DOHH2 (cell line): Measurements from ENCODE around the gene SLC12A7.

ENCODE experiments used
- H3F3A ChIP-seq: fragments of 200-600 bp; sonication (generic), shearing (Covaris generic); 2 replicates; pipeline ENCODE4 v1.6.0; 2016; ENCODE audit warnings: antibody characterized with exemption, mild to moderate bottlenecking; ENCODE audit not compliant: control insufficient read depth, insufficient read depth
- H3K27ac ChIP-seq: fragments of 200-600 bp; sonication (generic); 2 replicates; pipeline ENCODE4 v1.5.1; 2014; ENCODE audit warnings: low read depth, mild to moderate bottlenecking, low read length, moderate library complexity
- H3K27me3 ChIP-seq: fragments of 200-600 bp; sonication (generic); 2 replicates; pipeline ENCODE4 v1.6.1; 2014; ENCODE audit warnings: mild to moderate bottlenecking, low read length, mixed read lengths; ENCODE audit not compliant: control insufficient read depth
- H3K36me3 ChIP-seq: fragments of 200-600 bp; sonication (generic); 2 replicates; pipeline ENCODE4 v1.6.1; 2014; ENCODE audit warnings: mild to moderate bottlenecking, low read length, moderate library complexity, mixed read lengths; ENCODE audit not compliant: control insufficient read depth
- H3K4me1 ChIP-seq: fragments of 200-600 bp; sonication (generic); 2 replicates; pipeline ENCODE4 v1.6.1; 2014; ENCODE audit warnings: mild to moderate bottlenecking, low read length, mixed read lengths; ENCODE audit not compliant: control insufficient read depth
- H3K4me2 ChIP-seq: fragments of 200-600 bp; sonication (generic); 2 replicates; pipeline ENCODE4 v1.6.0; 2014; ENCODE audit warnings: mild to moderate bottlenecking, low read length, moderate library complexity
- H3K4me3 ChIP-seq: fragments of 200-600 bp; sonication (generic); 2 replicates; pipeline ENCODE4 v1.5.1; 2014; ENCODE audit warnings: mild to moderate bottlenecking, low read length, mixed read lengths
- H3K79me2 ChIP-seq: fragments of 200-600 bp; sonication (generic); 2 replicates; pipeline ENCODE4 v1.6.1; 2014; ENCODE audit warnings: mild to moderate bottlenecking, low read length, mixed read lengths; ENCODE audit not compliant: control insufficient read depth
- H3K9me2 ChIP-seq: fragments of 200-600 bp; sonication (generic); replicated peaks from 2 replicates; pipeline ENCODE4 v1.6.1; 2014; ENCODE audit warnings: mild to moderate bottlenecking, low read length, mixed read lengths; ENCODE audit not compliant: control insufficient read depth
- H3K9me3 ChIP-seq: fragments of 200-600 bp; sonication (generic); 2 replicates; pipeline ENCODE4 v1.6.1; 2014; ENCODE audit warnings: antibody characterized with exemption, low read length, mixed read lengths; ENCODE audit not compliant: control insufficient read depth, insufficient read depth
- H4K20me1 ChIP-seq: fragments of 200-600 bp; sonication (generic); 2 replicates; pipeline ENCODE4 v1.6.0; 2014; ENCODE audit warnings: low read depth, mild to moderate bottlenecking, antibody characterized with exemption, low read length, moderate library complexity; ENCODE audit not compliant: control insufficient read depth, insufficient read depth
- CTCF ChIP-seq: fragments of 200-600 bp; sonication (generic); IDR thresholded peaks from one replicate; pipeline ENCODE4 v1.5.1; 2014; ENCODE audit warnings: antibody characterized with exemption, mild to moderate bottlenecking, low read depth, low read length; ENCODE audit not compliant: poor library complexity, severe bottlenecking
- EZH2phosphoT487 ChIP-seq: fragments of 200-600 bp; sonication (generic); IDR thresholded peaks from 2 replicates; pipeline ENCODE4 v1.6.1; 2017; ENCODE audit warnings: borderline replicate concordance, mild to moderate bottlenecking, antibody characterized with exemption, low read length, moderate library complexity, mixed read lengths

SLC12A7 gene

GRCh38 chr5:1054799-1055775 lies 56.8 kb downstream of the SLC12A7 start:
- TF ChIP-seq EZH2phosphoT487: no peak
- TF ChIP-seq CTCF: no peak
- Histone ChIP-seq H3K4me3 (no peak overlapping the region), H4K20me1 (no peaks in the 10 kb centered on the region), H3K4me1 (no peaks in the 10 kb centered on the region), H3K36me3 (no peaks in the 10 kb centered on the region), H3K27ac (no peak overlapping the region), H3K4me2 (no peak overlapping the region), H3K79me2 (no peaks in the 10 kb centered on the region), H3K9me2 (no peaks in the 10 kb centered on the region), H3K27me3 (no peaks in the 10 kb centered on the region), H3F3A (no peaks in the 10 kb centered on the region), H3K9me3 (no peaks in the 10 kb centered on the region)

- Histone ChIP-seq H3K4me2 (no peak overlapping the region), H3K9me2 (no peaks in the 10 kb centered on the region), H3K27me3 (no peaks in the 10 kb centered on the region), H3K36me3 (no peaks in the 10 kb centered on the region), H3K27ac (no peak overlapping the region), H3K9me3 (no peaks in the 10 kb centered on the region), H3F3A (no peaks in the 10 kb centered on the region), H3K79me2 (no peaks in the 10 kb centered on the region), H3K4me3 (no peak overlapping the region), H4K20me1 (no peaks in the 10 kb centered on the region), H3K4me1 (no peaks in the 10 kb centered on the region)
- TF ChIP-seq CTCF (no peak), EZH2phosphoT487 (no peak)
These were observed 57.7 kb downstream of the SLC12A7 start for GRCh38 chr5:1054018-1054798.

- H3K4me1 ChIP-seq: no peaks in the 10 kb centered on the region
- TF ChIP-seq CTCF: no peak
- no peak for TF ChIP-seq EZH2phosphoT487
- H3K4me2 ChIP-seq: no peak overlapping the region
- H3K79me2 ChIP-seq: no peaks in the 10 kb centered on the region
- H3K36me3 ChIP-seq: no peaks in the 10 kb centered on the region
- H4K20me1 ChIP-seq: no peaks in the 10 kb centered on the region
- H3F3A ChIP-seq: no peaks in the 10 kb centered on the region
- no peak overlapping the region for H3K27ac ChIP-seq
- H3K27me3 ChIP-seq: no peaks in the 10 kb centered on the region
- H3K9me3 ChIP-seq: no peaks in the 10 kb centered on the region
- H3K4me3 ChIP-seq: no peak overlapping the region
- no peaks in the 10 kb centered on the region for H3K9me2 ChIP-seq
These were observed 58.4 kb downstream of the SLC12A7 start for GRCh38 chr5:1053391-1054017.
